ENCODE measurements around the gene GCN1.
A peak's percentile ranks its signal among the peaks of the same experiment; 100 is the strongest.

GCN1 gene

DNA sequence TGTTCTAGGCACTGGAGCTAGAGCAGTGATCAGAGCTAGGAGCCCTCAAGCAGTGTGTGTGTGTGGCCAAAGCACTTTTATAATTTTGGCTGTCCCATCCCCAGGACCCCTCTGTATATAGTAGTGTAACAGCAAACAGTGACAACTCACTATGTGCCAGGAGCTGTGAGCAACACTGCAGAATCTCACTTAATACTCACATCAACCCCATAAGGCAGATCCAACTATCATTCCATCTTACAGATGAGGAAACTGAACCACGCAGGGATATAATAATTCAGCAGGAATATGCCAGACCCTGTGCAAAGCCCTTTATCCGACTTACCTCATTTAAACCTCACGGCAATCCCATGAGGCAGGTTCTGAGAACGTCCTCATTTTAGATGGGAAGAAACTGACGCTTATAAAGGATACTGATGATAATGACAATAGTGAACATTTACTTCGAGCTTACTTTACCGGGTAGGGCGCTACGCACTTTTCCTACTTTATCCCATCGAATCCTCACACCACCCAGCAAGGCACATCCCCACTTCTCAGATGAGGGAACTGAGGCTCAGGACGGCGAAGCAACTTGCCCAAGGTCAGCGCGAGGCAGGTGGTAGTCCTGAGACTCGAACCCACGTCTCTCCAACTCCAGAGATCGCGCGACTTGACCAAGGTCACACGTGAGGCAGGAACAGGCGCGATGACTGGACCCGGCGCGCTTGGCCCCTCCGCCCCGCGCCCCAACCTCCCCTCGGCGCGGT lies 78.6 kb downstream of the GCN1 start:
- H3K4me1 ChIP-seq (ENCODE audit: control insufficient read depth, insufficient read depth, low read length, poor library complexity, severe bottlenecking), result peaks cover 15% of the 10 kb centered on the region
- peaks cover 31% of the 10 kb centered on the region for H3K36me3 ChIP-seq (ENCODE audit: control insufficient read depth, insufficient read depth, low read length)
- no peaks in the 10 kb centered on the region for H3K9me3 ChIP-seq (ENCODE audit: control insufficient read depth, low read length)
- H3K27ac ChIP-seq (ENCODE audit: low read depth, low read length, severe bottlenecking), result peak overlapping the region; percentile 16
- 14 to 22% methylated on average over 11 to 22 of the region's 31 CpGs for WGBS, 2 experiments (ENCODE audit: insufficient coverage in 2 of 2)
- H3K4me3 ChIP-seq (ENCODE audit: extremely low read depth, insufficient read depth, low read length, poor library complexity, severe bottlenecking), result peak overlapping the region; percentile 73

DNA sequence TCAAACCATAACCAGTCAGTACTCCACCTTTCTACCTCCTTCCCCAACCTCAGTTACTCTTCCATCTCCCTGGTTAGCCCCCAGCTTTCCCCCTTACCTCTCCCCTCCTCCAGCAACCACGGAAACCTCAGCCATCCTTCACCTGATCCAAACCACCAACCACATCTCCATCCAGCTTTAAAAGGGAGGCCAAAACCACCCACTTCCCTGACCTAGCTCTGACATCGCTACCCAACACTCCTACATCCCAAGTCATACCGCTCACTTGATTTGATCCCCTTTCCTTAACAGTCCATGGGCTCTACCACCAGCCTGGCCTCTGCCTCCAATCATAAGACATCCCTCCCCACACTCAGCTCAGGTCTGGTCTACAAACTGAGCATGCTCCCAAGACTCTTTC lies 79.4 kb downstream of the GCN1 start:
- no peak overlapping the region for H3K27ac ChIP-seq (ENCODE audit: low read depth, low read length, severe bottlenecking)
- H3K36me3 ChIP-seq (ENCODE audit: control insufficient read depth, insufficient read depth, low read length), result peaks cover 36% of the 10 kb centered on the region
- peak overlapping the region; percentile 73 for H3K4me3 ChIP-seq (ENCODE audit: extremely low read depth, insufficient read depth, low read length, poor library complexity, severe bottlenecking)
- 93 to 94% methylated on average over 3 of the region's 3 CpGs for WGBS, 2 experiments (ENCODE audit: insufficient coverage in 2 of 2)
- H3K9me3 ChIP-seq (ENCODE audit: control insufficient read depth, low read length), result no peaks in the 10 kb centered on the region
- H3K4me1 ChIP-seq (ENCODE audit: control insufficient read depth, insufficient read depth, low read length, poor library complexity, severe bottlenecking), result peaks cover 18% of the 10 kb centered on the region

DNA sequence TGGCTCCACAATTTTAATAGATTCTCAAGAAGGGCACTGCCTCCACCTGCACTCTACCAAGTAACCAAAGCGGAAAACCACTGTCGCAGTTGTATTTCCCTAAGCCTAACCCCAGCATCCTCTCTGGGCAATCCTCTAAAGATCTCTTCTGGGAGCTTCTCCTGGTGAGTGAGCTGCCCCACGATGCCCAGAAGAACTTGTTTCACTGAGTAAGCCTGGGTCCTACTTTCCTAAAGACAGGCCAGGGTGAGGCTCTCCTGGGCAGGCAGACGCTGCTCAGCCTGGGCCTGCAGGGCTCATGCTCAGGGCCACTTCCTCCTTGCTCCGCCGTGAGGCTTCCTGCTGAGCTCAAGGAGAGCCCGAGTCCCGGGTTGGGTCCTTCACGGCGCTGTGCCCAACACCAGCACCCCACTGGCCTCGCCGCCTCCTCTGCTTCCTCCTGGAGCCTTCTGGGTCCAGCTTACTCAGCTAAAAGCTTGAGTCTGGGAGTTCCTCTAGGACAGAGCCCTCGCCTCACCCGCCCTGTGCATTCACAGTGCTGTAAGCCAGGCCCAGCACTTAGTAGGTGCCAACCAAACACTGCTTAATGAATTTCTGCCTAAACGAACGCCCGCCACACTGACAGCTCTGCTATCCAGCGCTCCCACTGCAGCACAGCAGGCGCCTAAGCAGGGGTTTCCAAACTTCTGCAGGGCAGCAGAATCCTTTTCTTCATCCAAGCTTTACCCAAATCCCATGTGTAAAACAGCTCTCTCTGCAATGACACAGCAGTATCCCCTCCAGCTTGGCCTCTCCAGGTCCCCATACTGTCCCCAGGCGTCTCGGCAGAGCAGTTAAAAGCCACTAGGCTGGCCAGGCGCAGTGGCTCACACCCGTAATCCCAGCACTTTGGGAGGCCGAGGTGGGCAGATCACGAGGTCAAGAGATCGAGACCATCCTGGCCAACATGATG lies 83.7 kb downstream of the GCN1 start:
- Histone ChIP-seq H3K27ac (ENCODE audit: low read depth, low read length, severe bottlenecking) (peak overlapping the region; percentile 10), H3K4me1 (ENCODE audit: control insufficient read depth, insufficient read depth, low read length, poor library complexity, severe bottlenecking) (peaks cover 18% of the 10 kb centered on the region), H3K9me3 (ENCODE audit: control insufficient read depth, low read length) (no peaks in the 10 kb centered on the region), H3K4me3 (ENCODE audit: extremely low read depth, insufficient read depth, low read length, poor library complexity, severe bottlenecking) (no peak overlapping the region), H3K36me3 (ENCODE audit: control insufficient read depth, insufficient read depth, low read length) (peaks cover 71% of the 10 kb centered on the region)
- WGBS, 2 experiments (ENCODE audit: insufficient coverage in 2 of 2), result 78 to 80% methylated on average over 22 to 23 of the region's 26 CpGs

DNA sequence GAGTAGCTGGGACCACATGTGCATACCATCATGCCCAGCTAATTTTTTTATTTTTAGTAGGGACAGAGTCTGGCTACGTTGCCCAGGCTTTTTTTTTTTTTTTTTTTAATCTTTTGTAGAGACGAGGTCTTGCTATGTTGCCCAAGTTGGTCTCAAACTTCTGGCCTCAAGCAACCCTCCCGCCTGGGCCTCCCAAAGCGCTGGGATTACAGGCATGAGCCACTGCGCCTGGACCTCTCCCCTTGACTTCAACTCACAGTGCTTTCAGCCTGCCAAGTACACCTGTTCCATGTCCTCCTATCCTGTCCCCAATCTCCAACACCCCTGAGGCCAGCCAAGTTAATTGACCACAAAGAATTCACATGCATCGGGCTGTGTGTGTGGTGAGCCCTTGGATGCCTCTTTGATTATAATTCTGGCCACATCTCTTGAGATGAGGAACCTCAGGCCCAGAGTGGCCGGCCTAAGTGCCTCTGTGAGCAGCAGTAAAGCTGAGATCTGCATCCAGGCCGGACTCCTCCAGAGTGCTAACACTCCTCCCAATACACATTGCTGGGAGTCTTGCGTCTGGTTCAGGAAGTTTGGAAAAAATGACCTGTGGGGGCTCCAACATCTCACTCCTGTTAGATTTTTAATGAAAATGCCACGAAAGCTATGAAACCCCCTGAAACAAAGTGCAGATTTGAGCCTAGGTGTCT lies 84.8 kb downstream of the GCN1 start:
- WGBS, 2 experiments (ENCODE audit: insufficient coverage in 2 of 2), result 92 to 97% methylated on average over 7 to 8 of the region's 10 CpGs
- Histone ChIP-seq H3K36me3 (ENCODE audit: control insufficient read depth, insufficient read depth, low read length) (peaks cover 72% of the 10 kb centered on the region), H3K27ac (ENCODE audit: low read depth, low read length, severe bottlenecking) (no peak overlapping the region), H3K9me3 (ENCODE audit: control insufficient read depth, low read length) (no peaks in the 10 kb centered on the region), H3K4me1 (ENCODE audit: control insufficient read depth, insufficient read depth, low read length, poor library complexity, severe bottlenecking) (peaks cover 9% of the 10 kb centered on the region), H3K4me3 (ENCODE audit: extremely low read depth, insufficient read depth, low read length, poor library complexity, severe bottlenecking) (no peak overlapping the region)

DNA sequence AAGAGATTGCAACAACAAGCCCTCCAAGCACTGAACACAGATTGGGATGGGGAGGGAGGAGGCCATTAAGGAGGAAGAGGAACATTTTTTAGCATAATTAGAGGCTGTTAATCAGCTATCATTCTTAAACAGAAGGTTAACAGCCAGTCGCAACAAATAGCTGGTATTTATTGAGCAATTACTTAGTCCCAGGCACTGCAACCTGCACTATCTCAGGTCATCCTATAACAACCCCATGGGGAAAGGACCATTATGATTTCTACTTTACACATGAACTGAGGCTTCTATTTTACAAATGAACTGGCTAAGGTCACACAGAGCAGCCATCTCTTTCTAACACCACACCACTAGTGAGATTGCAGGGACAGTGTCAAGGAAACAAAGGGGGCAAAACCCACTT lies 88.4 kb downstream of the GCN1 start:
- Histone ChIP-seq H3K4me1 (ENCODE audit: control insufficient read depth, insufficient read depth, low read length, poor library complexity, severe bottlenecking) (peaks cover 3% of the 10 kb centered on the region), H3K9me3 (ENCODE audit: control insufficient read depth, low read length) (no peaks in the 10 kb centered on the region), H3K27ac (ENCODE audit: low read depth, low read length, severe bottlenecking) (no peak overlapping the region), H3K4me3 (ENCODE audit: extremely low read depth, insufficient read depth, low read length, poor library complexity, severe bottlenecking) (no peak overlapping the region), H3K36me3 (ENCODE audit: control insufficient read depth, insufficient read depth, low read length) (peaks cover 84% of the 10 kb centered on the region)
- WGBS, 2 experiments (ENCODE audit: insufficient coverage in 2 of 2), result 100% methylated on average over 1 of the region's 1 CpG; no CpG with 5 or more reads in 1 of the 2 experiments

- Histone ChIP-seq H3K4me3 (ENCODE audit: extremely low read depth, insufficient read depth, low read length, poor library complexity, severe bottlenecking) (no peak overlapping the region), H3K9me3 (ENCODE audit: control insufficient read depth, low read length) (no peaks in the 10 kb centered on the region), H3K27ac (ENCODE audit: low read depth, low read length, severe bottlenecking) (no peak overlapping the region), H3K36me3 (ENCODE audit: control insufficient read depth, insufficient read depth, low read length) (peaks cover 95% of the 10 kb centered on the region), H3K4me1 (ENCODE audit: control insufficient read depth, insufficient read depth, low read length, poor library complexity, severe bottlenecking) (no peaks in the 10 kb centered on the region)
- 98% methylated on average over 11 to 12 of the region's 13 CpGs for WGBS, 2 experiments (ENCODE audit: insufficient coverage in 2 of 2)
Observed at GRCh38 chr12:120103371-120103770, 91.1 kb downstream of the GCN1 start.

DNA sequence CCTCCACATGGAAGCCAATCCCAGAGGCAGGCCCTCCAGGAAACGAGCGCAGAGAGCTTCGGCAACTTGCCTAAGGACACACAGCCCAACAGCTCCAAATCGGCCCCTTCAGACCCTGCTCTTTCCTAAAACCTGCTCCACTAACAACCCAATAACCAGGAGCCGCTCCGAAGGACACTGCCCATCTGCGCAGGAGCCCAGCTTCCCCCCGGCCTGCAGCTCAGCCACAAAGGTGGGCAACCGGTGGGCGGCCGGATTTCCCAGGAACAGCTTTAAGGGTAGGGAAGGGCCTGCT lies 91.5 kb downstream of the GCN1 start:
- peaks cover 95% of the 10 kb centered on the region for H3K36me3 ChIP-seq (ENCODE audit: control insufficient read depth, insufficient read depth, low read length)
- H3K4me3 ChIP-seq (ENCODE audit: extremely low read depth, insufficient read depth, low read length, poor library complexity, severe bottlenecking), result no peak overlapping the region
- no peaks in the 10 kb centered on the region for H3K4me1 ChIP-seq (ENCODE audit: control insufficient read depth, insufficient read depth, low read length, poor library complexity, severe bottlenecking)
- 82 to 93% methylated on average over 6 to 11 of the region's 11 CpGs for WGBS, 2 experiments (ENCODE audit: insufficient coverage in 2 of 2)
- no peak overlapping the region for H3K27ac ChIP-seq (ENCODE audit: low read depth, low read length, severe bottlenecking)
- no peaks in the 10 kb centered on the region for H3K9me3 ChIP-seq (ENCODE audit: control insufficient read depth, low read length)

- no peak overlapping the region for H3K4me3 ChIP-seq (ENCODE audit: extremely low read depth, insufficient read depth, low read length, poor library complexity, severe bottlenecking)
- H3K9me3 ChIP-seq (ENCODE audit: control insufficient read depth, low read length), result no peaks in the 10 kb centered on the region
- peaks cover 96% of the 10 kb centered on the region for H3K36me3 ChIP-seq (ENCODE audit: control insufficient read depth, insufficient read depth, low read length)
- no peaks in the 10 kb centered on the region for H3K4me1 ChIP-seq (ENCODE audit: control insufficient read depth, insufficient read depth, low read length, poor library complexity, severe bottlenecking)
- H3K27ac ChIP-seq (ENCODE audit: low read depth, low read length, severe bottlenecking), result no peak overlapping the region
- 92 to 95% methylated on average over 24 to 26 of the region's 30 CpGs for WGBS, 2 experiments (ENCODE audit: insufficient coverage in 2 of 2)
Observed at GRCh38 chr12:120102189-120103043, 92.1 kb downstream of the GCN1 start.

DNA sequence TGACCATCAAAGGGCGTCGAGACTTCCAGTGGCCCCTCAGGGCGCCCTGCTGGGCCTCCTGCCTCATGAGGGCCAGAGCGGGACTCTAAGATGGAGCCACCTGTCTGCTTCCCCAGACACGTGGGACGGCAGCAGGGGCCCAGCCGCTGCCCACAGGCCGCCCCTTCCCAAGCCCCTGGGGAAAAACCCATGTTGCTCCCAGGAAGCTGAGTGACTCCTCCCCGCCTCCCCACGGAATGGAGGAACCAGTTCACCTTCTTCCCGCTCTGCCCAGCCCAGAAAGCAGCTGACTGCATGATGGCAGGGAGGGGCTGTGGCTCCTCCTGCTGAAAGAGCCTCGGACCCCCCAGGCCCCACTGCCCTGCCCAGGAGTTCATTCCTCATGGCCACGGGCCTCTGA lies 92.9 kb downstream of the GCN1 start:
- Histone ChIP-seq H3K9me3 (ENCODE audit: control insufficient read depth, low read length) (no peaks in the 10 kb centered on the region), H3K36me3 (ENCODE audit: control insufficient read depth, insufficient read depth, low read length) (peaks cover 96% of the 10 kb centered on the region), H3K4me1 (ENCODE audit: control insufficient read depth, insufficient read depth, low read length, poor library complexity, severe bottlenecking) (peaks cover under 1% of the 10 kb centered on the region), H3K27ac (ENCODE audit: low read depth, low read length, severe bottlenecking) (no peak overlapping the region), H3K4me3 (ENCODE audit: extremely low read depth, insufficient read depth, low read length, poor library complexity, severe bottlenecking) (no peak overlapping the region)
- 85 to 91% methylated on average over 8 to 12 of the region's 13 CpGs for WGBS, 2 experiments (ENCODE audit: insufficient coverage in 2 of 2)

- Histone ChIP-seq H3K27ac (ENCODE audit: low read depth, low read length, severe bottlenecking) (no peak overlapping the region), H3K9me3 (ENCODE audit: control insufficient read depth, low read length) (no peaks in the 10 kb centered on the region), H3K36me3 (ENCODE audit: control insufficient read depth, insufficient read depth, low read length) (peaks cover 96% of the 10 kb centered on the region), H3K4me1 (ENCODE audit: control insufficient read depth, insufficient read depth, low read length, poor library complexity, severe bottlenecking) (peaks cover 3% of the 10 kb centered on the region), H3K4me3 (ENCODE audit: extremely low read depth, insufficient read depth, low read length, poor library complexity, severe bottlenecking) (no peak overlapping the region)
- 94 to 95% methylated on average over 6 to 11 of the region's 11 CpGs for WGBS, 2 experiments (ENCODE audit: insufficient coverage in 2 of 2)
Observed at GRCh38 chr12:120101182-120101581, 93.3 kb downstream of the GCN1 start.

Measured in mesodermal cell (in vitro differentiated cells).